ENCODE measurements around the gene CLEC1A.

- TF ChIP-seq POLR2A (IDR thresholded peaks at IDR 0.05), result no peak
- TF ChIP-seq, protein P1, sequence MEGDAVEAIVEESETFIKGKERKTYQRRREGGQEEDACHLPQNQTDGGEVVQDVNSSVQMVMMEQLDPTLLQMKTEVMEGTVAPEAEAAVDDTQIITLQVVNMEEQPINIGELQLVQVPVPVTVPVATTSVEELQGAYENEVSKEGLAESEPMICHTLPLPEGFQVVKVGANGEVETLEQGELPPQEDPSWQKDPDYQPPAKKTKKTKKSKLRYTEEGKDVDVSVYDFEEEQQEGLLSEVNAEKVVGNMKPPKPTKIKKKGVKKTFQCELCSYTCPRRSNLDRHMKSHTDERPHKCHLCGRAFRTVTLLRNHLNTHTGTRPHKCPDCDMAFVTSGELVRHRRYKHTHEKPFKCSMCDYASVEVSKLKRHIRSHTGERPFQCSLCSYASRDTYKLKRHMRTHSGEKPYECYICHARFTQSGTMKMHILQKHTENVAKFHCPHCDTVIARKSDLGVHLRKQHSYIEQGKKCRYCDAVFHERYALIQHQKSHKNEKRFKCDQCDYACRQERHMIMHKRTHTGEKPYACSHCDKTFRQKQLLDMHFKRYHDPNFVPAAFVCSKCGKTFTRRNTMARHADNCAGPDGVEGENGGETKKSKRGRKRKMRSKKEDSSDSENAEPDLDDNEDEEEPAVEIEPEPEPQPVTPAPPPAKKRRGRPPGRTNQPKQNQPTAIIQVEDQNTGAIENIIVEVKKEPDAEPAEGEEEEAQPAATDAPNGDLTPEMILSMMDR (IDR thresholded peaks at IDR 0.05), result no peak
These were observed 31.3 kb upstream of the CLEC1A start, which contains the start of gene CLEC7A for GRCh38 chr12:10130042-10130441.

All from uterus (tissue), 2 donors.